ENCODE data around the gene PLRG1. TPM values are rescaled to one million over a fixed set of nuclear protein-coding genes. Genes with fewer than 3 reads are reported as not detected.

Gene PLRG1
- total RNA-seq, 1 donor from 2014 or later, result 70.6 TPM

DNA sequence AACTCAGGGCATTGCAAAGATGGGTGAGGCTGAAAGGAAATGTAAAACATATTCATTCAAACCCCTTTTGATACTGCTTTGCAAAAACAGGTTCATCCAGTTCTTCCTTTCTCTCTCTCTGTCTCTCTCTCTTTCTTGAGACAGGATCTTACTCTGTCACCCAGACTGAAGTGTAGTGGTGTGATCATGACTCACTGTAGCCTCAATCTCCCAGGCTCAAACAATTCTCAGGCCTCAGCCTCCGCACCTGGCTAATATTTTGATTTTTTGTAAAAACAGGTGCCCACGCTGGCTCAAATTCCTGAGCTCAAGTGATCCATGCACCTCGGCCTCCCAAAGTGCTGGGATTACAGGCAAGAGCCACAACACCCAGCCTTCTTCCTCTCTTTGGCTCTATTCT lies 43.0 kb downstream of the PLRG1 start:
- no peaks in the 10 kb centered on the region for H3K9me3 Mint-ChIP-seq (ENCODE audit: unreplicated experiment)
- no peak overlapping the region for H3K27ac Mint-ChIP-seq (ENCODE audit: unreplicated experiment)
- H3K36me3 Mint-ChIP-seq (ENCODE audit: low read depth, unreplicated experiment), result no peaks in the 10 kb centered on the region
- TF ChIP-seq CTCF (IDR thresholded peaks at IDR 0.05; ENCODE audit: unreplicated experiment), result no peak
- no peaks in the 10 kb centered on the region for H3K27me3 Mint-ChIP-seq (ENCODE audit: unreplicated experiment)
- peaks cover 5% of the 10 kb centered on the region for H3K4me1 Mint-ChIP-seq (ENCODE audit: unreplicated experiment)
- no peak overlapping the region for H3K4me3 Mint-ChIP-seq (ENCODE audit: unreplicated experiment)
- no peak for DNase-seq (ENCODE audit: low spot score)

- no peaks in the 10 kb centered on the region for H3K9me3 Mint-ChIP-seq (ENCODE audit: unreplicated experiment)
- no peak overlapping the region for H3K27ac Mint-ChIP-seq (ENCODE audit: unreplicated experiment)
- no peaks in the 10 kb centered on the region for H3K27me3 Mint-ChIP-seq (ENCODE audit: unreplicated experiment)
- H3K4me1 Mint-ChIP-seq (ENCODE audit: unreplicated experiment), result peaks cover 5% of the 10 kb centered on the region
- no peaks in the 10 kb centered on the region for H3K36me3 Mint-ChIP-seq (ENCODE audit: low read depth, unreplicated experiment)
- DNase-seq (ENCODE audit: low spot score), result no peak
- no peak overlapping the region for H3K4me3 Mint-ChIP-seq (ENCODE audit: unreplicated experiment)
- peak; percentile 47 for TF ChIP-seq CTCF (IDR thresholded peaks at IDR 0.05; ENCODE audit: unreplicated experiment)
Measured at GRCh38 chr4:154506253-154506652, 43.9 kb downstream of the PLRG1 start.

DNA sequence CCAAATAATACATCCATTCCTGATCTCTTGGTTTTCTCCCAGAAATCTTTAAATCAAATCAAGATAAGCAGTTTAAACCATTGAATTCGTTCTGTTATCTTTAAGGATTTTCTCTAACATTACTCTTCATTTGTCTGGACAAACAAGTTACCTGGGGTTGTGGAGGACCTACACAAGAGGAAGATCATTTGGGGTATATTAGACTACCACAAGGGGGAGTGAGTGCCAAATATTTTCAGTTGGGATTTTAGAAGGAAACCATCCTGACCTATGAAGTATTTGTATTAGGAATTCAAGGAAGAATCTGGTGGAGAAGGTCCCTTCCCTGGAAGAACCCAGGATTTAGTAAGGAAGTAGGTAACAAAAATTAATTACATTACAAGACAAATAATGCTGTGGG lies 46.6 kb downstream of the PLRG1 start:
- Mint-ChIP-seq H3K27ac (ENCODE audit: unreplicated experiment) (no peak overlapping the region), H3K9me3 (ENCODE audit: unreplicated experiment) (no peaks in the 10 kb centered on the region), H3K36me3 (ENCODE audit: low read depth, unreplicated experiment) (no peaks in the 10 kb centered on the region), H3K27me3 (ENCODE audit: unreplicated experiment) (no peaks in the 10 kb centered on the region), H3K4me3 (ENCODE audit: unreplicated experiment) (no peak overlapping the region), H3K4me1 (ENCODE audit: unreplicated experiment) (peaks cover 5% of the 10 kb centered on the region)
- no peak for DNase-seq (ENCODE audit: low spot score)
- TF ChIP-seq CTCF (IDR thresholded peaks at IDR 0.05; ENCODE audit: unreplicated experiment), result peak; percentile 76

DNA sequence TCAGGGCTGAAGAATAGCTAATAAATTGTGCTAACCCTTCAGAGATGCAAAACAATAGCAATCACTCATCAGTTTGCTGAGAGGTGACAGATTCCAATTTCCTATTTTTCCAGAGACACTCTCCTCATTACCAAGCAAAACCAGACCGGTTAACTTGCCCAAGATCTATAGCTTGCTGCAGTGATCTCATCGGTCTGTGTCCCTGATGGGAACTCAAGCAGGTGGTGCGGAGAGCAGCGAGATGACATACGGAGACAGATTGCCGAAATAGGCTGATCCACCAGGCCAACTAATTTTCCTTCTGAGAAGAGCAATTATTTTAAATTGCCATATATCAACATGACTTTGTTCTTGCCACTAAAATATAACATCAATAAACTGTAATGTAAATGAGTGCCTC lies 48.1 kb downstream of the PLRG1 start:
- peaks cover 2% of the 10 kb centered on the region for H3K27me3 Mint-ChIP-seq (ENCODE audit: unreplicated experiment)
- TF ChIP-seq CTCF (IDR thresholded peaks at IDR 0.05; ENCODE audit: unreplicated experiment), result no peak
- no peaks in the 10 kb centered on the region for H3K36me3 Mint-ChIP-seq (ENCODE audit: low read depth, unreplicated experiment)
- no peak overlapping the region for H3K4me3 Mint-ChIP-seq (ENCODE audit: unreplicated experiment)
- H3K27ac Mint-ChIP-seq (ENCODE audit: unreplicated experiment), result no peak overlapping the region
- H3K9me3 Mint-ChIP-seq (ENCODE audit: unreplicated experiment), result no peaks in the 10 kb centered on the region
- peaks cover 5% of the 10 kb centered on the region for H3K4me1 Mint-ChIP-seq (ENCODE audit: unreplicated experiment)
- DNase-seq (ENCODE audit: low spot score), result no peak

GRCh38 chr4:154497889-154498288 lies 52.3 kb downstream of the PLRG1 start:
- no peak overlapping the region for H3K4me3 Mint-ChIP-seq (ENCODE audit: unreplicated experiment)
- peaks cover 2% of the 10 kb centered on the region for H3K27me3 Mint-ChIP-seq (ENCODE audit: unreplicated experiment)
- no peak overlapping the region for H3K27ac Mint-ChIP-seq (ENCODE audit: unreplicated experiment)
- DNase-seq (ENCODE audit: low spot score), result no peak
- no peaks in the 10 kb centered on the region for H3K4me1 Mint-ChIP-seq (ENCODE audit: unreplicated experiment)
- H3K9me3 Mint-ChIP-seq (ENCODE audit: unreplicated experiment), result no peaks in the 10 kb centered on the region
- no peak for TF ChIP-seq CTCF (IDR thresholded peaks at IDR 0.05; ENCODE audit: unreplicated experiment)
- H3K36me3 Mint-ChIP-seq (ENCODE audit: low read depth, unreplicated experiment), result no peaks in the 10 kb centered on the region

All from endothelial cell (in vitro differentiated cells).